Loucy (cell line): ENCODE measurements around the gene IRF1.

Source experiments
- H2AFZ ChIP-seq: fragments of 200-600 bp; sonication (generic); 2 replicates; pipeline ENCODE4 v1.6.0; 2016; ENCODE audit warnings: antibody characterized with exemption, mild to moderate bottlenecking, low read length, moderate library complexity
- H3F3A ChIP-seq: fragments of 200-600 bp; 2 replicates; pipeline ENCODE4 v1.6.0; 2016; ENCODE audit warnings: antibody characterized with exemption, low read depth, mild to moderate bottlenecking
- H3K27me3 ChIP-seq: fragments of 200-600 bp; sonication (generic); 2 replicates; pipeline ENCODE4 v1.6.1; 2014; ENCODE audit warnings: low read length, mild to moderate bottlenecking; ENCODE audit not compliant: insufficient read depth, poor library complexity, severe bottlenecking
- H3K36me3 ChIP-seq: fragments of 200-600 bp; sonication (generic); 2 replicates; pipeline ENCODE4 v1.6.1; 2016; ENCODE audit warnings: low read length; ENCODE audit not compliant: insufficient read depth
- H3K4me1 ChIP-seq: fragments of 200-600 bp; sonication (generic); 2 replicates; pipeline ENCODE4 v1.5.1; 2014; ENCODE audit warnings: low read length, mild to moderate bottlenecking; ENCODE audit not compliant: insufficient read depth, poor library complexity, severe bottlenecking
- H3K4me2 ChIP-seq: fragments of 200-600 bp; sonication (generic); 2 replicates; pipeline ENCODE4 v1.6.0; 2014; ENCODE audit warnings: antibody characterized with exemption, low read length, low read depth, mild to moderate bottlenecking; ENCODE audit not compliant: poor library complexity, severe bottlenecking
- H3K4me3 ChIP-seq: fragments of 200-600 bp; sonication (generic); 2 replicates; pipeline ENCODE4 v1.5.1; 2014; ENCODE audit warnings: low read length, mild to moderate bottlenecking, mixed read lengths; ENCODE audit not compliant: poor library complexity, severe bottlenecking
- H3K79me2 ChIP-seq: fragments of 200-600 bp; sonication (generic); 2 replicates; pipeline ENCODE4 v1.6.1; 2014; ENCODE audit warnings: low read length; ENCODE audit not compliant: insufficient read depth
- H3K9ac ChIP-seq: fragments of 200-600 bp; sonication (generic); 2 replicates; pipeline ENCODE4 v1.6.0; 2014; ENCODE audit warnings: mild to moderate bottlenecking, low read depth, low read length, moderate library complexity; ENCODE audit not compliant: poor library complexity, severe bottlenecking
- H3K9me2 ChIP-seq: fragments of 200-600 bp; sonication (generic); replicated peaks from 2 replicates; pipeline ENCODE4 v1.6.1; 2016; ENCODE audit warnings: low read depth, low read length, mixed read lengths
- H3K9me3 ChIP-seq: fragments of 200-600 bp; sonication (generic); 2 replicates; pipeline ENCODE4 v1.6.1; 2014; ENCODE audit warnings: mild to moderate bottlenecking, antibody characterized with exemption, low read length, low read depth; ENCODE audit not compliant: insufficient read depth
- H4K20me1 ChIP-seq: fragments of 200-600 bp; sonication (generic); 2 replicates; pipeline ENCODE4 v1.6.0; 2014; ENCODE audit warnings: antibody characterized with exemption, low read length, mild to moderate bottlenecking; ENCODE audit not compliant: insufficient read depth, poor library complexity, severe bottlenecking
- CTCF ChIP-seq: fragments of 200-600 bp; sonication (generic); conservative IDR thresholded peaks from 2 replicates; pipeline ENCODE4 v1.5.1; 2014; ENCODE audit warnings: mild to moderate bottlenecking, antibody characterized with exemption, low read length
- EZH2phosphoT487 ChIP-seq: fragments of 200-600 bp; IDR thresholded peaks from 2 replicates; pipeline ENCODE4 v1.6.1; 2018; ENCODE audit warnings: antibody characterized with exemption, mild to moderate bottlenecking, moderate library complexity, borderline replicate concordance

IRF1 gene

GRCh38 chr5:132530946-132531345 is 40.4 kb upstream of the IRF1 start:
- H3K36me3 ChIP-seq = no peaks in the 10 kb centered on the region
- no peak overlapping the region for H2AFZ ChIP-seq
- H3K27me3 ChIP-seq = no peaks in the 10 kb centered on the region
- H3K9me2 ChIP-seq = no peaks in the 10 kb centered on the region
- peaks cover 18% of the 10 kb centered on the region for H3K4me1 ChIP-seq
- no peak overlapping the region for H3K4me2 ChIP-seq
- H3K79me2 ChIP-seq = no peaks in the 10 kb centered on the region
- TF ChIP-seq EZH2phosphoT487 = no peak
- no peak for TF ChIP-seq CTCF
- no peaks in the 10 kb centered on the region for H3K9me3 ChIP-seq
- no peaks in the 10 kb centered on the region for H3F3A ChIP-seq
- H3K4me3 ChIP-seq = no peak overlapping the region
- H4K20me1 ChIP-seq = no peaks in the 10 kb centered on the region
- no peak overlapping the region for H3K9ac ChIP-seq

GRCh38 chr5:132528866-132529634 is 38.5 kb upstream of the IRF1 start:
- H2AFZ ChIP-seq = no peak overlapping the region

GRCh38 chr5:132528021-132528420 is 37.4 kb upstream of the IRF1 start:
- no peak overlapping the region for H3K4me2 ChIP-seq

More at GRCh38 chr5:132528866-132529634, 38.5 kb upstream of the IRF1 start:
- Histone ChIP-seq H3K4me1 (peaks cover 18% of the 10 kb centered on the region), H3K9me2 (no peaks in the 10 kb centered on the region), H3F3A (no peaks in the 10 kb centered on the region), H3K36me3 (no peaks in the 10 kb centered on the region), H3K27me3 (no peaks in the 10 kb centered on the region), H3K4me3 (peak overlapping the region; percentile 6), H3K79me2 (no peaks in the 10 kb centered on the region), H3K4me2 (peak overlapping the region; percentile 54), H3K9me3 (no peaks in the 10 kb centered on the region), H3K9ac (no peak overlapping the region), H4K20me1 (no peaks in the 10 kb centered on the region)
- TF ChIP-seq CTCF = no peak
- TF ChIP-seq EZH2phosphoT487 = no peak

More at GRCh38 chr5:132528021-132528420, 37.4 kb upstream of the IRF1 start:
- Histone ChIP-seq H3K79me2 (no peaks in the 10 kb centered on the region), H3K27me3 (no peaks in the 10 kb centered on the region), H4K20me1 (no peaks in the 10 kb centered on the region), H3K4me3 (no peak overlapping the region), H3K36me3 (no peaks in the 10 kb centered on the region), H3F3A (no peaks in the 10 kb centered on the region), H3K9me3 (no peaks in the 10 kb centered on the region), H3K4me1 (peaks cover 18% of the 10 kb centered on the region), H3K9ac (no peak overlapping the region), H2AFZ (no peak overlapping the region), H3K9me2 (no peaks in the 10 kb centered on the region)
- no peak for TF ChIP-seq CTCF
- TF ChIP-seq EZH2phosphoT487 = no peak
